ES-I3 (cell line): ENCODE measurements around the gene KLHL17.

Experiments
- H3K36me3 ChIP-seq: 2 replicates; pipeline ENCODE4 v1.6.1; 2013; ENCODE audit warnings: mild to moderate bottlenecking, low read length, control low read depth, moderate library complexity; ENCODE audit not compliant: insufficient read depth
- H3K4me1 ChIP-seq: 2 replicates; pipeline ENCODE4 v1.6.1; 2013; ENCODE audit warnings: mild to moderate bottlenecking, control low read depth, low read length; ENCODE audit not compliant: insufficient read depth
- H3K9ac ChIP-seq: 2 replicates; pipeline ENCODE4 v1.6.1; 2013; ENCODE audit warnings: low read depth, mild to moderate bottlenecking, low read length, moderate library complexity
- H3K9me3 ChIP-seq: 2 replicates; pipeline ENCODE4 v1.6.1; 2013; ENCODE audit warnings: mild to moderate bottlenecking, low read length, moderate library complexity; ENCODE audit not compliant: control insufficient read depth, insufficient read depth

Gene KLHL17

GRCh38 chr1:938088-938683 lies 22.2 kb upstream of the KLHL17 start:
- Histone ChIP-seq H3K9ac (no peak overlapping the region), H3K36me3 (no peaks in the 10 kb centered on the region), H3K9me3 (no peaks in the 10 kb centered on the region), H3K4me1 (peaks cover 18% of the 10 kb centered on the region; the same call in 1 of the 2 replicates)

DNA sequence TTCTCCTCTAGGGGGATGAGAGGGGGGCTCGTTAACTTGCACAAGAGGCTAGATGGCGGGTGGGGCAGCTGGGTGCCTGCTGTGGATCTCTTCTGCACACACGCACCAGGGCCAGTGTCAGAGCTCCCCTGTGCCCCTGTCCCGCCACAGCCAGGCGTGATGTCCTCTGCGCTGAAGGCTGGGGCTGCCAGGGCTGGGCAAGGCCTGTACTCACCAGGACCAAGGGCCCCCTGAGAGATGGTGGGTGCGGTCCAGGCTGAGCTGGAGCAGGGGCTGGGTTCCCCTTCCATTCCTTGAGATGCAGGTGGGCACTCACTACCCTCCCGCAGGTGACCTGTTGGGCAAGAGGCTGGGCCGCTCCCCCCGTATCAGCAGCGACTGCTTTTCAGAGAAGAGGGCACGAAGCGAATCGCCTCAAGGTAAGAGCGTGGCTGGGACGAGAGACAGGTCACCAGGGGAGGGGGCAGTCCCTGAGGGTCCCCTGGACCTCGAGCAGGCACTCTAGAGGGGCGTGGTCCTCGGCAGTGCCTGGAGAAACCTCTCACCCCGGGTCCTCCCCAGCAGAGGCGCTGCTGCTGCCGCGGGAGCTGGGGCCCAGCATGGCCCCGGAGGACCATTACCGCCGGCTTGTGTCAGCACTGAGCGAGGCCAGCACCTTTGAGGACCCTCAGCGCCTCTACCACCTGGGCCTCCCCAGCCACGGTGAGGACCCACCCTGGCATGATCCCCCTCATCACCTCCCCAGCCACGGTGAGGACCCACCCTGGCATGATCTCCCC lies 21.5 kb upstream of the KLHL17 start:
- Histone ChIP-seq H3K36me3 (no peaks in the 10 kb centered on the region), H3K9ac (no peak overlapping the region), H3K9me3 (no peaks in the 10 kb centered on the region), H3K4me1 (peaks cover 18% of the 10 kb centered on the region; the same call in 1 of the 2 replicates)

- H3K36me3 ChIP-seq = no peaks in the 10 kb centered on the region
- H3K4me1 ChIP-seq = peaks cover 18% of the 10 kb centered on the region; the same call in 1 of the 2 replicates
- H3K9ac ChIP-seq = peak overlapping the region; percentile 6; the same call in 1 of the 2 replicates
- no peaks in the 10 kb centered on the region for H3K9me3 ChIP-seq
Measured at GRCh38 chr1:939511-940106, 20.8 kb upstream of the KLHL17 start.

GRCh38 chr1:940107-941014 lies 20.0 kb upstream of the KLHL17 start:
- peaks cover 13% of the 10 kb centered on the region; the same call in 1 of the 2 replicates for H3K4me1 ChIP-seq
- H3K9me3 ChIP-seq = no peaks in the 10 kb centered on the region
- peak overlapping the region; percentile 47; the same call in 1 of the 2 replicates for H3K9ac ChIP-seq
- H3K36me3 ChIP-seq = no peaks in the 10 kb centered on the region

DNA sequence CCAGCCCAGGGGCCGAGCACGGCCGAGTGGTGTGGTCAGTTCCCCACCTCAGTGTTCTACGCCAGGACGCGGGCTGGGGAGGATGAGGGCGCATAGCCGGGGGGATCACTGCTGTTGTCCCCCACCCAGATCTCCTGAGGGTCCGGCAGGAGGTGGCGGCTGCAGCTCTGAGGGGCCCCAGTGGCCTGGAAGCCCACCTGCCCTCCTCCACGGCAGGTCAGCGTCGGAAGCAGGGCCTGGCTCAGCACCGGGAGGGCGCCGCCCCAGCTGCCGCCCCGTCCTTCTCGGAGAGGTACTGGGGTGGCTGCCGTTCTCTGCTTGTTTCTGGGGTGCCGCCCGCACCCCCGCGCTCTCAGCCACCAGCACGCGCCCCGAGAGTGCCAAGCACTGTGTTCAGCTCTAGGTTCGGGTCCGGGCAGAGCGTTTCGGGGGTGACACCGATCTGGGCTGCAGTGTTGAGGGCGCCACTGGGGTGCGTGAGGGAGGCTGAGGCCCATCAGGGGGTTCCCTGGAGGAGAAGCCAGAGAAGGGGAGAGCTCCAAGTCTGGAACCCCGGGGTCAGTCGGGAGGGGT lies 19.3 kb upstream of the KLHL17 start:
- H3K9ac ChIP-seq = peak overlapping the region; percentile 47; the same call in 1 of the 2 replicates
- H3K9me3 ChIP-seq = no peaks in the 10 kb centered on the region
- H3K36me3 ChIP-seq = no peaks in the 10 kb centered on the region
- peaks cover 10% of the 10 kb centered on the region; the same call in 1 of the 2 replicates for H3K4me1 ChIP-seq

DNA sequence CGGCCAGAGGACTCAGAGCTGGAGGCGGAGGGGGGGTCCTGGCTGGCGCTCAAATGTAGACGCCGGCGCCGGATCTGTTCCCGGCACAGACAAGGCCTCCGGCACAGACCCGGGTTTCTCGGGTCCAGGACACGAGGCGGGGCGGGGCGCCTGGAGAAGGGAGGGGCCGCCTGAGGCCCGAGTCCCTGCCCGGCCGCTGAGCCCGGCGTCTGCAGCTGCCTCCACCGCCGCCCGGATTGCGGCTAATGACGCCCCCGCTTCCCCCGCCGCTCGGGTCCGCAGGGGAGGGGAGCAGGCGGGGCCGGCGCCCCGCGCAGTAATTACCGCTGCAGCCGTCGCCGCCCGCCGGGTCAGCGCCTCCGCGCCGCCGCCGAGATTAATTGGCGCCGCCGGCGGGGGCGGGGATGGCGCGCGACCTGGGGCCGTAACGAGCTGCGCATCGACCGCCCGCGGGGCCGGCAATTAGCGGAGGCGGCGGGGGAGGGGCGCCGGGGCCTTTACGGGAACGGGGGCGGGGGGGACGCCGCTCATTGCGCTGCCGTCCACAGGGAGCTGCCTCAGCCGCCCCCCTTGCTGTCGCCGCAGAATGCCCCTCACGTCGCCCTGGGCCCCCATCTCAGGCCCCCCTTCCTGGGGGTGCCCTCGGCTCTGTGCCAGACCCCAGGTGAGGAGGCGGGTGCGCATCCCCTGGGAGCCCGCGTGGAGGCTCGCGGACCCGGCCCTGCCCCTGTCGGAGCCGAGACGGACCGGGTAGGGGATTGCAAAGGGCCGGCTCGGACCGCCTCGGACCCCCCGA lies 18.6 kb upstream of the KLHL17 start:
- Histone ChIP-seq H3K4me1 (peaks cover 10% of the 10 kb centered on the region; the same call in 1 of the 2 replicates), H3K9ac (peak overlapping the region; percentile 47; the same call in 1 of the 2 replicates), H3K36me3 (no peaks in the 10 kb centered on the region), H3K9me3 (no peaks in the 10 kb centered on the region)

DNA sequence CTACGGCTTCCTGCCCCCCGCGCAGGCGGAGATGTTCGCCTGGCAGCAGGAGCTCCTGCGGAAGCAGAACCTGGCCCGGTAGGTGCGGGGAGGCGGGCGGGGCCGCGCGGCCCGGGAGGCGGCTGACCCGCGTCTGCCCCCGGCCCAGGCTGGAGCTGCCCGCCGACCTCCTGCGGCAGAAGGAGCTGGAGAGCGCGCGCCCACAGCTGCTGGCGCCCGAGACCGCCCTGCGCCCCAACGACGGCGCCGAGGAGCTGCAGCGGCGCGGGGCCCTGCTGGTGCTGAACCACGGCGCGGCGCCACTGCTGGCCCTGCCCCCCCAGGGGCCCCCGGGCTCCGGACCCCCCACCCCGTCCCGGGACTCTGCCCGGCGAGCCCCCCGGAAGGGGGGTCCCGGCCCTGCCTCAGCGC lies 18.0 kb upstream of the KLHL17 start:
- Histone ChIP-seq H3K9me3 (no peaks in the 10 kb centered on the region), H3K36me3 (no peaks in the 10 kb centered on the region), H3K4me1 (peaks cover 10% of the 10 kb centered on the region; the same call in 1 of the 2 replicates), H3K9ac (no peak overlapping the region; the same call in 1 of the 2 replicates)

- Histone ChIP-seq H3K9ac (no peak overlapping the region), H3K4me1 (peaks cover 10% of the 10 kb centered on the region; the same call in 1 of the 2 replicates), H3K9me3 (no peaks in the 10 kb centered on the region), H3K36me3 (no peaks in the 10 kb centered on the region; the same call in 1 of the 2 replicates)
Measured at GRCh38 chr1:942864-943533, 17.4 kb upstream of the KLHL17 start.

- H3K9me3 ChIP-seq = no peaks in the 10 kb centered on the region
- peaks cover 10% of the 10 kb centered on the region; the same call in 1 of the 2 replicates for H3K4me1 ChIP-seq
- no peaks in the 10 kb centered on the region; the same call in 1 of the 2 replicates for H3K36me3 ChIP-seq
- H3K9ac ChIP-seq = no peak overlapping the region
Measured at GRCh38 chr1:943545-944340, 16.6 kb upstream of the KLHL17 start.

- Histone ChIP-seq H3K9ac (no peak overlapping the region), H3K36me3 (no peaks in the 10 kb centered on the region; the same call in 1 of the 2 replicates), H3K9me3 (no peaks in the 10 kb centered on the region), H3K4me1 (peaks cover 3% of the 10 kb centered on the region; the same call in 1 of the 2 replicates)
Measured at GRCh38 chr1:944341-945325, 15.8 kb upstream of the KLHL17 start.
